RWPE2 (cell line): ENCODE measurements around the gene NME7.

Experiments used
- ATAC-seq: fragments of 200-7000 bp; cut with Tn5 transposase; 3 replicates; pipeline ENCODE4 v1.9.1; 2021; ENCODE audit warnings: low read depth
- DNase-seq: peaks from one replicate; pipeline ENCODE4 v3.0.0-alpha.2; 2020; ENCODE audit warnings: low spot score
- H3K27ac ChIP-seq: fragments of 450-650 bp; 2 replicates; pipeline ENCODE4 v1.5.1; 2017; ENCODE audit warnings: mild to moderate bottlenecking; ENCODE audit not compliant: poor library complexity, severe bottlenecking
- H3K27me3 ChIP-seq: fragments of 250-450 bp; sonication (Bioruptor Pico); 2 replicates; pipeline ENCODE4 v1.5.1; 2021; ENCODE audit warnings: mild to moderate bottlenecking, moderate library complexity; ENCODE audit not compliant: insufficient read depth, poor library complexity, severe bottlenecking
- H3K36me3 ChIP-seq: fragments of 250-450 bp; sonication (Bioruptor Pico); 2 replicates; pipeline ENCODE4 v1.5.1; 2020; ENCODE audit warnings: low read depth, mild to moderate bottlenecking, moderate library complexity
- H3K4me1 ChIP-seq: fragments of 250-450 bp; sonication (Bioruptor Pico); 2 replicates; pipeline ENCODE4 v1.5.1; 2021; ENCODE audit warnings: mild to moderate bottlenecking, moderate library complexity; ENCODE audit not compliant: insufficient read depth, poor library complexity, severe bottlenecking
- H3K4me3 ChIP-seq: fragments of 250-450 bp; sonication (Bioruptor Pico); 2 replicates; pipeline ENCODE4 v1.5.1; 2021; ENCODE audit warnings: mild to moderate bottlenecking, moderate library complexity; ENCODE audit not compliant: severe bottlenecking
- H3K9me3 ChIP-seq: fragments of 250-450 bp; sonication (Bioruptor Pico); 2 replicates; pipeline ENCODE4 v1.5.1; 2021; ENCODE audit warnings: mild to moderate bottlenecking, moderate library complexity; ENCODE audit not compliant: severe bottlenecking
- TF ChIP-seq, protein P1 (sequence below): fragments of 450-650 bp; IDR thresholded peaks from one replicate; pipeline ENCODE4 v1.5.1; 2017; ENCODE audit warnings: mild to moderate bottlenecking, moderate library complexity; ENCODE audit not compliant: poor library complexity, severe bottlenecking

The NME7 gene

DNA sequence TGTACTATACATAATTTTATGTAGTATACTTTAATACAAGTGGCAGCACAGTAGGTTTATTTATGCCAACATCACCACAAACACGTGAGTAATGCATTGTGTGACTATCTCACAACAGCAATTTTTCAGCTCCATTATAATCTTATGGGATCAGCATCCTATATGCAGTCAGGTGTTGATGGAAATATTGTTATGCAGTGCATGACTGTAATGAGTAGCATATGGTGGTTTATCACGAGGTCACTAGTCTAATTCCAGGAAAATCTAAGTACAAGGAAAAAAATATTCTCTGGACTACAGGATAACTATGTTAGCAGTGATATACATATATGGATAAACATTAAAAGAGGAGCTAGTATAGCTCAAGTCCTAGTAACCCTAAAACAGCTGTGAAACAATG is 192.1 kb downstream of the NME7 start:
- DNase-seq (no peak), ATAC-seq (no peak)
- Histone ChIP-seq H3K27ac (no peak overlapping the region), H3K36me3 (no peaks in the 10 kb centered on the region), H3K27me3 (no peaks in the 10 kb centered on the region), H3K9me3 (no peaks in the 10 kb centered on the region), H3K4me1 (no peaks in the 10 kb centered on the region), H3K4me3 (no peak overlapping the region)
- TF ChIP-seq, protein P1, sequence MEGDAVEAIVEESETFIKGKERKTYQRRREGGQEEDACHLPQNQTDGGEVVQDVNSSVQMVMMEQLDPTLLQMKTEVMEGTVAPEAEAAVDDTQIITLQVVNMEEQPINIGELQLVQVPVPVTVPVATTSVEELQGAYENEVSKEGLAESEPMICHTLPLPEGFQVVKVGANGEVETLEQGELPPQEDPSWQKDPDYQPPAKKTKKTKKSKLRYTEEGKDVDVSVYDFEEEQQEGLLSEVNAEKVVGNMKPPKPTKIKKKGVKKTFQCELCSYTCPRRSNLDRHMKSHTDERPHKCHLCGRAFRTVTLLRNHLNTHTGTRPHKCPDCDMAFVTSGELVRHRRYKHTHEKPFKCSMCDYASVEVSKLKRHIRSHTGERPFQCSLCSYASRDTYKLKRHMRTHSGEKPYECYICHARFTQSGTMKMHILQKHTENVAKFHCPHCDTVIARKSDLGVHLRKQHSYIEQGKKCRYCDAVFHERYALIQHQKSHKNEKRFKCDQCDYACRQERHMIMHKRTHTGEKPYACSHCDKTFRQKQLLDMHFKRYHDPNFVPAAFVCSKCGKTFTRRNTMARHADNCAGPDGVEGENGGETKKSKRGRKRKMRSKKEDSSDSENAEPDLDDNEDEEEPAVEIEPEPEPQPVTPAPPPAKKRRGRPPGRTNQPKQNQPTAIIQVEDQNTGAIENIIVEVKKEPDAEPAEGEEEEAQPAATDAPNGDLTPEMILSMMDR: no peak

DNA sequence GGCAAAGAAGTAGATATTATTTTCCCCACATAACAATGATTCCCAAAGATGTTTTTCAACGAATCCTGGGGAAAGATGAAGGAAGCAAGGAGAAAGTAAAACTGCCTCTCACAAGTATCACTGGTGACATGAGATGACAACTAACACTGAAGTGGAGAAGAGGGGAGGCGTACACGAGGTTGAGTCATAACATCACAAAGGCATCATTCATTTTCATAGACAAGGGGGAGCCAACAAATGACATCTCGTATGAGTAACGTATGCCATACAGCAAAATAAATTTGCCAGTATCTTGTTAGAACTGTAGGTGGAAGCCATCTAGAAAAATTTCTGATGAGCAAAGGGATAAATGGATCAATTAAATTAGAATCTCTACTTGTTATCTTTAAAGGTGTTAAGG is 204.5 kb downstream of the NME7 start:
- H3K9me3 ChIP-seq: no peaks in the 10 kb centered on the region
- ATAC-seq: peak; percentile 43; the same call in 2 of the 3 replicates
- H3K27me3 ChIP-seq: no peaks in the 10 kb centered on the region
- H3K27ac ChIP-seq: no peak overlapping the region
- DNase-seq: no peak
- peaks cover 16% of the 10 kb centered on the region for H3K4me1 ChIP-seq
- H3K36me3 ChIP-seq: 0 out of 2 replicates have a peak, but pooled peaks cover 2% of the 10 kb centered on the region
- TF ChIP-seq, protein P1: no peak
- no peak overlapping the region for H3K4me3 ChIP-seq

DNA sequence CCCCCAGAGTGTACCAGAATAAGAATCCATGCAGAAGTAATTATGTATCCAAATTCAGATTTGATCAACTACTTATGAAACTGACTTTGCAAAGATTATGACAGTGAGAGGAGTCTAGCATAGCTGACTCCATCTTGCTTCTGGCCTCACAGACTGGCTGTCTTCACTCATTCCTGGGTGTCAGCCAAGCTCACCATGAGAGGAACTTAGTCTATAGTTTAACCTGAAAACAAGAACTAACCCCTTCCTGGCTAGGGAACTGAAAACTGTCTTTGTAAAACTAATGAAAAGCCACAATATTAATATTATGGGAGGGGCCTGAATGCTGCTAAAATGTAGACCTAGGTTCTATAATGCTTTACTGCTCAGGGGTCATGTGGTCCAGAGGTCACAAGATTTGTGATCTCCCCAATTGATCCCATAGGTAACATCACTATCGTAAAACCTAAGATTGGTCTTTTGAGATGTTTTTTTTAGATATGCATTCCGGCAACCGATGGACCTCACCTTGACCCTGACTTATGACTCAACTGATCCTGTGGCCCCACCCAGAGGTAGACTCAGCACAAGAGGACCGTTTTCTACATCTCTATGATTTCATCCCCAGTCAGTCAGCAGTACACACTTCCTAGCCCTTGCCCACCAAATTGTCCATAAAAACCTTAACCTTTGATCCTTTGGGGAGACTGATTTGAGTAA is 206.0 kb downstream of the NME7 start:
- H3K27ac ChIP-seq: peak overlapping the region; percentile 53
- peaks cover 16% of the 10 kb centered on the region for H3K4me1 ChIP-seq
- TF ChIP-seq, protein P1: peak; percentile 10
- no peaks in the 10 kb centered on the region for H3K9me3 ChIP-seq
- no peak overlapping the region for H3K4me3 ChIP-seq
- H3K36me3 ChIP-seq: no peaks in the 10 kb centered on the region
- peak; percentile 68 for ATAC-seq
- DNase-seq: no peak
- no peaks in the 10 kb centered on the region for H3K27me3 ChIP-seq

DNA sequence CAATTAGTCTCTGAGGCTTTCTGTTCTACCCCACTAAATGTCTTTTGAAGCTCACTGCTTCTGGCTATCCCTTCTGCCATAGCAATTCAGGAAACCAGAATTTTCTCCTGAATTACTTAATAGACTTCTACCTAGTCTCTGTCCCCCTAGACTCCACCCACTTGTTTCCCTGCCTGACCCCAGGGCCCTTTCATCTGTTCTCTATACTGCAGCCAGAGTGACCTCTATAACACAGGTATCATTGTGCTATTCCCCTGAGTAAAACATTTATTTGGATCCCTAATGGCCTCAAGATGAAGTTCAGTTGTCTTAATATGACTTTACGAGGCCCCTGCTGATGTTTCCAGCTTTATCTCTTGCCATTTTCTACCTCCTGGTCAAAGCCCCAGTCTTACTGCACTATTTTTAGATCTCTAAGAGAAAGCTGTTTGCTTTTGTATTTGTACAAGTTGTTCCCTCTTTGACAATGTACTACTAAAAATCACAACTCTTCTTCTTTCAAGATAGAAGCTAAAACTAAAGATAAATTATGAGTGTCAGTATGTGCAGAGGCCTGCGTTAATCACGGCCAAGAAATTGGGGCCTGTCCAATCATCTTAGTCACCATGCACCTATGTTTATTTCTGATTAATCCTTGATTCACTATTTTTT is 206.6 kb downstream of the NME7 start:
- TF ChIP-seq, protein P1: no peak
- peak; percentile 80 for ATAC-seq
- Histone ChIP-seq H3K9me3 (no peaks in the 10 kb centered on the region), H3K4me3 (no peak overlapping the region), H3K36me3 (no peaks in the 10 kb centered on the region), H3K27me3 (no peaks in the 10 kb centered on the region), H3K4me1 (peaks cover 16% of the 10 kb centered on the region), H3K27ac (peak overlapping the region; percentile 53)
- DNase-seq: no peak

DNA sequence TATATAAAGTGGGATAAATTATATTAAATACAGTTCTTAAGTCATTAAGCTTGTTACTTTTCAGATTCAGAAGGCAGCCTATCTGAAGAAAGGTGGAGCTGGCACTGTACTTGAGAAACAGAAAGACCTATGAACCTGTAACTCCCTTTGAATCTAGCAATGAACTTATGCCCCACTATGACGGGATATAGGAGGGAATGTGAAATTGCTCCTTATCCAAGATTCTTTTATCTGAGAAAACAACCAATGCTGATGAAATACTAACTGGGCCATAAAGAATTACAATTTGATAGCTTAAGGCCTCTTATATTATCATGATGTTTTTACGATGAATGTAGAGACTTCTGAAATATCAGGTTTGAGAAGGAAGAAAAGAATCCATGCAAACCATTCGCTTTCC is 211.0 kb downstream of the NME7 start:
- Histone ChIP-seq H3K4me1 (peaks cover 8% of the 10 kb centered on the region), H3K4me3 (no peak overlapping the region), H3K9me3 (no peaks in the 10 kb centered on the region), H3K36me3 (no peaks in the 10 kb centered on the region), H3K27ac (no peak overlapping the region), H3K27me3 (no peaks in the 10 kb centered on the region)
- DNase-seq (no peak), ATAC-seq (no peak)
- TF ChIP-seq, protein P1: no peak
